Lower leg skin (tissue), 3 donors: ENCODE data around the gene XKR8.

Experiments
- CTCF ChIP-seq, 3 donors: fragments of 450-650 bp; IDR thresholded peaks; one replicate each; pipeline ENCODE4 v1.5.1; 2016; ENCODE audit warnings: antibody characterized with exemption in 3 of 3, mild to moderate bottlenecking in 3 of 3, moderate library complexity in 2 of 3
- POLR2A ChIP-seq, 2 donors: fragments of 450-650 bp; IDR thresholded peaks; one replicate each; pipeline ENCODE4 v1.6.1; 2016 to 2017; ENCODE audit warnings: antibody characterized with exemption in 2 of 2, mild to moderate bottlenecking in 1 of 2, moderate library complexity in 1 of 2

- TF ChIP-seq POLR2A (IDR thresholded peaks at IDR 0.05), result no peak
- TF ChIP-seq CTCF (IDR thresholded peaks at IDR 0.05), result no peak
These were observed 20.6 kb downstream of the XKR8 start for GRCh38 chr1:27980216-27980845.
